Right hindlimb (tissue), 1 donor: ENCODE results near the gene TBC1D12.
A peak's percentile ranks its signal among the peaks of the same experiment; 100 is the strongest.

Experiments used
- DNase-seq: peaks from one replicate; pipeline ENCODE4 v3.0.0-alpha.2; 2018

The TBC1D12 gene

DNA sequence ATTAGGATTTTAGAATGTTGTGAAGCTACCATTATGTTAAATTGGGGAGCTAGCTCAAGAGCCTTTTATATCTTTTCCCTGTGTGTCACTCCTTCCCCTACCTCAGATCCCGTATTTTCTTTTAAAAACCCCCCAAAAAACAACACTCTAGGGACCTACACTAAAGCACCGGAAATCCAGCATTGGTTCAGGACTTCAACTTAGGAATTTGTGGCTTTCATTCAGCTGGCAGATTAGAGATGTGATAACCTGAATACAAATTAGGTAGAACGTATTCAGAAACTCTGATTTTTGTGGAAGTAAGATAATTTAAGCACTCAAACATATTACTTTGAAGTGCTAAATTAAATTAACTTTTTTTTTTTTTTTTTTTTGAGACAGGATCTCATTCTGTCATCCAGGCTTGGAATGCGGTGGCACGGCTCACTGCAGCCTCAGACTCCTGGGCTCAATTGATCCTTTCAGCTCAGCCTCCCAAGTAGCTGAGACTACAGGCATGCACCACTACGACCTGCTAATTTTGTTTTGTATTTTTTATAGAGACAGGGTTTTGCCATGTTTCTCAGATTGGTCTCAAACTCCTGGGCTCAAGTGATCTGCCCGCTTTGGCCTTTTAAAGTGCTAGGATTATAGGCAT, 6.8 kb downstream of the TBC1D12 start:
- DNase-seq: no peak

DNA sequence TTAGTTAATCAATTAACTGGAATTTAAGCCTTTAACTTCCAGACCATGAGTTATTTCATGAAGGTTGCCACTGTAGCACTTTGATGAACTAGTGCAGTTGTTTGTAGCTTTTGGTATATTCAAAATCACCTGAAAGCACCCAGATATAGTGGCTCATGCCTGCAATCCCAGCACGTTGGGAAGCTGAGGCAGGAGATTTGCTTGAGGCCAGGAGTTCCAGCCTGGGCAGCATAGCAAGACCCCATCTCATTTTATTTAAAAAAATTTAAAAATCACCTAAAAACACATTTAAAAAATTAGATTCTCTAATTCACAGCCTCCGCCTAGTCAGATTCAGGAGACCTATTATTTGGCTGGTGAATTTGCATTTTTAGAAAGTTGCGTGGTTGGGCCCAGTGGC, 9.0 kb downstream of the TBC1D12 start:
- no peak for DNase-seq

GRCh38 chr10:94412449-94412848, 10.1 kb downstream of the TBC1D12 start:
- DNase-seq: no peak

- DNase-seq: no peak
Measured at GRCh38 chr10:94413361-94413760, 11.0 kb downstream of the TBC1D12 start.

GRCh38 chr10:94416896-94417295, 14.6 kb downstream of the TBC1D12 start:
- no peak for DNase-seq

GRCh38 chr10:94417321-94417720, 15.0 kb downstream of the TBC1D12 start:
- no peak for DNase-seq

- DNase-seq: no peak
Measured at GRCh38 chr10:94420516-94420915, 18.2 kb downstream of the TBC1D12 start.

DNA sequence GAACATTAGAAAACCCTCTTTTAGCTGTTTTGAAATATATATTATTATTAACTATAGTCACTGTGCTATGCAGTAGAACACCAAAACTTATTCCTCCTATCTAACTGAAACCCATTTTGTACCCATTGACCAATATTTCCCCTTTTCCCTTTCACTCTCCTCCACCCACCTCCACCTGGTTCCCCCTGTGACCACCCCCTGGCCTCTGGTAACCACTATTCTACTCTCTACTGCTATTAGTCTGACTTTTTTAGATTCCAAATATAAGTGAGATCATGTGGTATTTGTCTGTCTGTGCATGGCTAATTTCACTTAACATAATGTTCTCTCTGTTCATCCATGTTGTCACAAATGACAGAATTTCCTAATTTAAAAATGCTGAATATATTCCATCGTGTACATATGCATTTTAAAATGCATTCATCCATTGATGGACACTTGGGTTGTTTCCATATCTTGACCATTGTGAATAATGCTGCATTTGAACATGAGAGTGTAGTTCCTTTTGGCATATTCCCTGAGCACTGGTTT, 18.7 kb downstream of the TBC1D12 start:
- no peak for DNase-seq

DNA sequence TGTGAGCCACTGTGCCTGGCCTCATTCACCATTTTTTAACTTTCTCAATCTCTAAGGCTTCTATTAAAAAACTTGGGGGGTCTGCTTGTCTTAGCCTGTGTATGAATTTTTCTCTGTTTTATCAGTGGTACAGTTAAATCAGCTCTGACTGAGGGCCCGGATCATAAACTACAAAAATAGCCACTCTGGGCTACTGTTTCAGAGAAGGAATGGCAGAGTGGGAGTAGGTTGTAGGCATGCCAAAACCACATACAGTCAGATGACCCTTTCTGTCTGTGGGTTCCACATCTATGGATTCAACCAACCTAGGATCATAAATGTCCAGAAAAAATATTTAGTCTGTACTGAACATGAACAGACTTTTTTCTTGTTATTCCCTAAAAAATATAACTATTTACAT, 21.3 kb downstream of the TBC1D12 start:
- no peak for DNase-seq

- DNase-seq: no peak
Measured at GRCh38 chr10:94424714-94425337, 22.5 kb downstream of the TBC1D12 start.

- no peak for DNase-seq
Measured at GRCh38 chr10:94425942-94426341, 23.6 kb downstream of the TBC1D12 start.

- DNase-seq: no peak
Measured at GRCh38 chr10:94427166-94427565, 24.8 kb downstream of the TBC1D12 start.

DNA sequence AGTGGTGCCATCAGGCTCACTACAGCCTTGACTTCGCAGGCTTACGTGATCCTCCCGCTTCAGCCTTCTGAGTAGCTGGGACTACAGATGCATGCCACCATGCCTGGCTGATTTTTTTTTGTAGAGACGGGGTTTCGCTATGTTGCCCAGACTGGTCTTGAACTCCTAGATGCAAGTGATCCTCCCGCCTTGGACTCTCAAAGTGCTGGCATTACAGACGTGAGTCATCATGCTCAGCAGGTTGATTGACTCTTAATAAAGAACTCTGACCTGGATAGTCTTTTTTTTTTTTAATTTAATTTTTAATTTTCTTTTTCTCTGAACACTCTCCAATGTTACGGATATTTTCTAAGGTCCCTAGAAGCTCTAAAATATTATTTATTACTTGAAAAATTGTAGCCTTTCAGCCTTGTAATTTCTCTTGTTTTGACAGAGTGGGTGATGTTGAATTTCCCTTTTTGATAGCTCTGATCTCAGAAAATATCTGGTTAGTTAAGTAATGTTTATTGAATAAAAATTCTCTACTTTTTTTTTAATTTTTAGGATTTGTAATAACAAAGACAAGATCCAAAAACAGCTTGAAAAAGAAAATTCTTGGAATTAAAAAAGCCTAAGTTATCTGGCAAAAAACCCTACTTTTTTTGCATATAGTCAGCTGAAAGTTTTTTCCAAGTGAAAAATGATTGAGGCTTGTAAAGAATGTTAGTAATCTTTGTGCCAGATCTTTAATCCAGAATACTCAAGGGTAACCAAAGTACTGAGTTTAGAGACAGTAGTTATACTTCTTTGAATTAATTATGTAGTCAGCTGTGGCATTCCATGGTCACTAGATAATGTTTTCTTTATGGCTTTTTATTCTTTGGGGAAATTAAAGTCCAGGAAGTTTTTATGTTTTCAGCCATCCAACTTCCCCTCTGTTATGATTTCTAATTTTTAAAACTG, 26.7 kb downstream of the TBC1D12 start:
- DNase-seq: no peak

DNA sequence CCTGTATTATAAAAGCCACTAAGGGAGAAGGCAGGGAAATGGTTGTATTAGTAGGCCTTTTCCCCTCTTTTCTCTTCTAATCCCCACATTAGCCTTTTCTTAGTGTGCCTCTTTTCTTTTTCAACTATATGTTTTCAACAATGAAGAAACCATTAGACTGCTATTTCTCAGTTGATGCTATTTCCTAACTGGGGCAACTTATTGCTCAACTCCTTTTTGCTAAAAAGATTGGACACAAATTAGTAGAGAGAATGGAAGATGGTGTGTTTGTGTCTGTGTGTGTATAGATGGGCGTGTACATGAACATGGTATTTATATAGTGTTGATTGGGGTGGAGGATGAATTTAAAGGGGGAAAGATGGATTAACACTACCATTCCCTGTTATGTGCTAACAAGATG, 28.4 kb downstream of the TBC1D12 start:
- no peak for DNase-seq

DNA sequence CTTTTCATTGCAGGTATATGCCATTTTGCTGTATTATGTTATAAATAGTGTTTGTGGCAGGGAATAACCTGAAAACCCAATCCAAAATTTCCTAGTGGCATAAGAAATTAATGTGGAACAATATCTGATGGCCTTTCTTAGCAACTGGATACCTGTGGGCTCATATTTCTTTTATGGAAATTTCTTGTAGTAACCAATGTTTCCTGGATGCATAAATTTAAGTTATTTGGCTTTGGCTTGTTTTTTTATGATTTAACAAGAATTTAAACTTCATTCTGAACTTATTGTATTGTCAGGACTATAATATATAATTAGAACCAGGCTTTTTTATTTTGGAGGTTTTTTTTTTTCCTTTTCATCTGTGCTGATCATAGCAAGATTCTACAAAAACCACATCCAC, 30.1 kb downstream of the TBC1D12 start:
- DNase-seq: no peak

DNA sequence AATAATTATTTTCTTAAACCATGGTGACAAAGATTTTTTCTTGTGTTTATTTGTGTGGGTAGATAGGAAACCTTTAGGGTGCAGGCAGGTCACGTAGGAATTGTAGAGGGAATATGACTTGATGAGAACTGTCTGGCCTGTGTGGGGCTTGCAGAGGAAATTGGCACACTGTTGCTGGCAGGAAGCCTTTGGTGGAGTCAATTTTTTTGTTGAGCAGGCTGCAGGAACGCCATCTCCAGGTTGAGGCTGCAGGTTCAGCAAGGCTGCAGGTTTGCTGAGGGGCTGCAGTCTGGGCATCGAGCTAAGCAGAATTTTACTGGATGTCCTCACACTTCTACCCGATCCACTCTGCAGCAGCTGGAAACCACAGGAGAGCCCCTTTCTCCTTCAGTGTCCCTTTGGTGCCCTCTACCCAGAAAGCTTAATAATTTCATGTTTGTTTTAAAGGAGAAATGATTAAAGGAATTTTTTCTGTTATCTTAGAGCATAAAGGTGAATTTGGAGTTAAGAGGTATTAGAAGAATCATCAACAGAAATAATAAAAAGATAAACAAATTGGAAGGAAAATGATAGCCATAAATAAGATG, 37.0 kb downstream of the TBC1D12 start:
- DNase-seq: peak; percentile 37

DNA sequence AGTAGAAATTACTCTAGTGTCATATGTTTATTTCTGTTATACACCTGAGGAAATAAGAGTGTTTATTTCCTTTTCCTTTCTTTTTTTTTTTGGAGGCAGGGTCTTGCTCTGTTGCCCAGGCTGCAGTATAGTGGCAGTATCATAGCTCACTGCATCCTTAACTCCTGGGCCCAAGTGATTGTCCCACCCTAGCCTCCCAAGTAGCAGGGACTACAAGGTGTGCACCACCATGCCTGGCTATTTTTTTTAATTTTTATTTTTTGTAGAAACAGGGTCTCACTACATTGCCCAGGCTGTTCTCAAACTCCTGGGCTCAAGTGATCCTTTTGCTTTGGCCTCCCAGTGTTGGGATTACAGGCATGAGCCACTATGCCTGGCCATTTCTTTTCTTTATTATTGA, 37.8 kb downstream of the TBC1D12 start:
- DNase-seq: no peak

- DNase-seq: no peak
Measured at GRCh38 chr10:94443047-94443446, 40.7 kb downstream of the TBC1D12 start.

- DNase-seq: no peak
Measured at GRCh38 chr10:94443549-94443948, 41.2 kb downstream of the TBC1D12 start.

- DNase-seq: no peak
Measured at GRCh38 chr10:94450782-94451181, 48.4 kb downstream of the TBC1D12 start.

DNA sequence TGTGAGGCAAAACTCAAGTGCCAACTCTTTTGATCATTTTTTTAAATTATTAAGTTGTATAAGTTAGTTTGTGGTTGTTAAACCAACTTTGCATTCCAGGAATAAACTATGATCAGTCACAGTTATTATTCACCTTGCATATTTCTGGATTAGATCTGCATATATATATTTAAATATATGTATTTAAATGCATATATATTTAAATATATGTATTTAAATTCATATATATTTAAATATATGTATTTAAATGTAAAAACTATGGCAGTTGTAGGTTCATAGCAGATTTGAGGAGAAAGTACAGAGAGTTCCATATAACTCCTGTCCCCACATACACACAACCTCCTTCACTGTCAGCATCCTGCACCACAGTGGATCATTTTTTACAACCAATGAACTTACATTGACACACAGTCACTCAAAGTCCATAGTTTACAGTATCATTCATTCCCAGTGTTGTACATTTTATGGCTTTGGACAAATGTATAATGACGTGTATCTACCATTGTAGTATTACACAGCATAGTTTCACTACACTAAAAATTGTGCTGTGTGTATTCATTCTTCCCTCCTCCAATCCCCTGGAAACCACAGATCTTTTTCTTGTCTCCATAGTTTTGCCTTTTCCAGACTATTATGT, 49.7 kb downstream of the TBC1D12 start:
- DNase-seq: no peak

DNA sequence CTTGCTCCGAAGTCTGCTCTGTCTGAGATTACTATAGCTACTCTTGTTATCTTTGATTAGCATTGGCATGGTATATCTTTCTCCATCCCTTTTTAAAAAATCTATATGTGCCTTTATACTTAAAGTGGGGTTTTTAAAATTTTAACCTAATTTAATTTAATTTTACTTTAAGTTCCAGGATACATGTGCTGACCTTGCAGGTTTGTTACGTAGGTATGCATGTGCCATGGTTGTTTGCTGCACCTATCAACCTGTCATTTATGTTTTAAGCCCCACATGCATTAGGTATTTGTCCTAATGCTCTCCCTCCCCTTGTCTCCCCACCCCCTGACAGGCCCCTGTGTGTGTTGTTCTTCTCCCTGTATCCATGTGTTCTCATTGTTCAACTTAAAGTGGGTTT, 54.6 kb downstream of the TBC1D12 start:
- DNase-seq: no peak

GRCh38 chr10:94459385-94459784, 57.0 kb downstream of the TBC1D12 start:
- DNase-seq: no peak
